Measurements from ENCODE around the gene ADAM12. TPM values are rescaled to one million over a fixed set of nuclear protein-coding genes. Genes with fewer than 3 reads are reported as not detected.

ADAM12 gene
- polyA plus RNA-seq, 1 donor, result 15.0 TPM

GRCh38 chr10:126315494-126316177 is 72.6 kb downstream of the ADAM12 start:
- DNase-seq (ENCODE audit: low read depth), result no peak

DNA sequence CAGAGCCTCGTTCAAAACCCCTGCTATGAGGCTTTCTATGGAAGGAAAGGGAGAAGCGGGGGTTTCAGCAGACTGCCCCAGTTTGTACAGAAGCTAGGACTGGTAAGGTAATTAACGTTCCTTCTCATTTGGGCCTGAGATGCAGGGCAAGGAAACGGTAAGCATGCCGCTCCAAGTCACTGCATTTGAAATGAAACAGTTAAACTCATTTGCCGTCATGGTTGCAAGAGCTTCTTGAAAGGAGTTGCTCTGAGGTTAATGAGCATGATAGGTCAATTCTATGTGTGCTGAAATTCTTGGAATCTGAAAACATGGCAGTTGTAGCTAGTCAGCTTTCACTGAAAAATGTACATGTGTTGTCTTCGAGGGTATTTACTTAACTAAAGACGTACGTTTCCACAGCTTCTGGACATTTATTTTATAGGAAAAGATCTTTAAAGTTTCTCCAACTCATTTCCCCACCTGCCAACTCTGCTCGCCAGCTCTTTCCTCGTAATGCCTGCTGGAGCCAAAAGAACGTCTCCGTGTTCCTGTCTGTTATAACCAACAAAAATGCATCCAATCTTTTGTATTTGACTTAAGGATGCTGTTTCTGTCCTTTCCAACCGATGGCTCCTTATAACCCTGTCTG is 73.3 kb downstream of the ADAM12 start:
- no peak for DNase-seq (ENCODE audit: low read depth)

- DNase-seq (ENCODE audit: low read depth), result no peak
These were observed 76.1 kb downstream of the ADAM12 start for GRCh38 chr10:126312167-126312566.

- DNase-seq (ENCODE audit: low read depth), result no peak
These were observed 78.9 kb downstream of the ADAM12 start for GRCh38 chr10:126309228-126309883.

GRCh38 chr10:126302826-126303665 is 85.2 kb downstream of the ADAM12 start:
- no peak for DNase-seq (ENCODE audit: low read depth)

DNA sequence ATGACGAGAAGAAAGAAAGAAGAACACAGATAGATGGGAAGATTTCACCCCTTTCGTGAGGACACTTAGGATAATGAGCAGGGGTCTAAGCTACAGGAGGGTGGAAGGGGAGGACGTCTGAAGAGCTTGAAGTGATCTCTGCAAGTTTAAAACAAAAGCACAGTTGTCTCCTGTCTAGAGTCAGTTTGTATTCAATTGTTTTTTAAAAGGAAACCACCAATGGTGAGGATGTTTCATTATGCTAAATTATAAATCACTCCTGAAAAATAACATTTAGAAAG is 85.9 kb downstream of the ADAM12 start:
- DNase-seq (ENCODE audit: low read depth), result no peak

- DNase-seq (ENCODE audit: low read depth), result no peak
These were observed 86.4 kb downstream of the ADAM12 start for GRCh38 chr10:126301701-126302475.

GRCh38 chr10:126294451-126294850 is 93.8 kb downstream of the ADAM12 start:
- no peak for DNase-seq (ENCODE audit: low read depth)

- no peak for DNase-seq (ENCODE audit: low read depth)
These were observed 98.0 kb downstream of the ADAM12 start for GRCh38 chr10:126290232-126290631.

- no peak for DNase-seq (ENCODE audit: low read depth)
These were observed 99.5 kb downstream of the ADAM12 start for GRCh38 chr10:126288547-126289493.

- DNase-seq (ENCODE audit: low read depth), result no peak
These were observed 102.0 kb downstream of the ADAM12 start for GRCh38 chr10:126286256-126286780.

DNA sequence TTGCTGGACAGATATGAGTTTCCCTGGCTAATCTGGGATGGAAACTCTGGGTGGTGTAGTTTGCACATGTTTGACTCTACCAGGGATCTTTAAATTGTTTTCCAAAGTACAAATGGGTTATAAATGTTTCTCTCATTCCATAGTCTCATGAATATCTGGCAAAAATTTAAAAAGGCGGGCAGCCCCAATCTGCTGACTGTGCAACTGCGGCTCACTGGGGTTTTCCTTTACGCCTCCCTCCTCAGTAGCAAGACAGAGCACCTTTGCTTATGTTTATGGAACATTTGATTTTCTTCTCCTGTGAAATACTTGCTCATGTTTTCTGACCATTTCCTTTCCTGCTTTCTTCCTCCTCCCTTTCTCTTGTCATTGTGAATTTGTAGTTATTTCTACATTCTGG is 105.0 kb downstream of the ADAM12 start:
- no peak for DNase-seq (ENCODE audit: low read depth)

GRCh38 chr10:126278851-126279250 is 109.4 kb downstream of the ADAM12 start:
- DNase-seq (ENCODE audit: low read depth), result no peak

DNA sequence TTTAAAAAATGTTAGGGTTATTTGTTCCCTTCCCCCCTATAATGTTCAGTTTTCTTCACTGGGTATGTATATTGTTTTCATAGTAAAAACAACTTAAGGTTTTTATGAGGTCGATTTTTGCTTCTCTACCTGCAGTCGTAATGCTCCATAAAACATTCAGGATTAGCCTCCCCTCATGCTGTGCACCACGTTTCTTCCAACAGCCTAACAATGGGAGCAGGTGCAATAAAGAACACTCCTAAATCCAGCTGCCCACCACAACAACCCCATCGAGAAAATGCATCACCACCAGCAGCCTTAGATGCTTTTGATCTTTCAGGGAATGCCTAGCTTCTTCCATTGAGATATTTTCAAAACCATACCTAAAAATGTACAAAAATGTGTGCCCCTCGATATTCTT is 111.1 kb downstream of the ADAM12 start:
- no peak for DNase-seq (ENCODE audit: low read depth)

DNA sequence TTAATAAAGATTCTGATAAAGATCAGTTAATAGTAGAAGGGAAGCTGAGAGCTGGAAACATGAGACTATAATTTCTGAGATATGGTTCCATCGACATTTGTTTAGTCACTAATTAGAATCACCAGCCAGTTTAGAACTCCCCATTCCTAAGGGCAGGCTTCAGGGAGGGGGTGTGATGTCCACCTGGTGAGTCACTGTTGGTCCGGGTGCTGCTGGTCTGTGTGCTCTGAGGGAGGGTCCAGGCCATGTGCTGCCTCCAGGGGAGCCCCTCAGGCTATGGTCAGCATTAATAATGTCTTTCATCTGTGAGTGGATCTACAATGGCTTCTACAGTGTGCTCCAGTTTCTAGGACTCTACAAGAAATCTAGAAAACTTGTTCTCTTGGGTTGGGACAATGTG is 115.8 kb downstream of the ADAM12 start:
- no peak for DNase-seq (ENCODE audit: low read depth)

GRCh38 chr10:126270111-126270510 is 118.2 kb downstream of the ADAM12 start:
- DNase-seq (ENCODE audit: low read depth), result no peak

GRCh38 chr10:126268013-126268920 is 120.0 kb downstream of the ADAM12 start:
- DNase-seq (ENCODE audit: low read depth), result no peak

DNA sequence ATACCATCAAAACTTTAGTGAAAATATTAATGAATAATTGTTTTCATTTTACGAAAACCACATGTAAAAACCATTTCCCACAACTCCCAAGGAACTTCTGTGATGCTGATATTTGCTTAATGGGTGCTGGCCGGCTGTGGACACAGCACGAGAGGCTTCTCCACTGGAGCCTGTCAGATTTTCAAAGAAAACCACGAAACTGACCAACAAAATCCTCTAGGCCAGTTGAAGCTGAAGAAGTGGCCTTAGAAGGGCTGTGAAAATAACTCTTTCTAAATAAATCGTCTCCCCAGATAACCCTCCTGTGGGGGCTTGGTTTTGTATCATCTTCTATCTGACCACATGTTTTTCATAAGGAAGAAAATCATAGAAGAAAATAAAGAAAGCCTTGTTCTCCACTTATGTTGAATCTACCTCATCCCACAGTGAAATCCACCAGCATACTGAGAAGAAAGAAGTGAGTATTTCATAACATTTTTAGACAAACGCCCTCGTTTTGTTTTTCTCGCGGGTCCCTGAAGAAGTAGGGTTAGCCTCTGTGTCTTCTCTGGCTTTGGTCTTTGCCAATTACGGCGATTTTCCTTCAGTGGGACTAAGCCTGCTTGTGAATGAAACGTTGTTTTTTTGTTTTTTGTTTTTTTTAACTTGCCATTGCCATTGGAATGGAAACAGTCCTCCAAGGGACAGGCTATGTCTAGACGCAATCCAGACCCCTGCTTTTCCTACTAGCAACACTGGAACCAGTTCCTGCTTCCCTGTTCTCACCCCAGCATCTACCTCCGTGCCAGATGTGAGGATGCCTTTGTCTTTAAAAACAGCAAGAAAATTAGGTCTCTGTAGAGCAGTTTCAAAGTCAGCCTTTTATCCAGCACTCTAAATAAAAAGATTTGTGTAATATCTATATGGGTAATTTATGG is 123.9 kb downstream of the ADAM12 start:
- DNase-seq (ENCODE audit: low read depth), result no peak

All from forelimb muscle (tissue), 1 donor.